Breast epithelium (tissue), 3 donors: ENCODE measurements around the gene RNF11.

Source experiments
- CTCF ChIP-seq, 3 donors: fragments of 450-650 bp; IDR thresholded peaks; one replicate each; pipeline ENCODE4 v1.5.1; 2016 to 2017; ENCODE audit warnings: antibody characterized with exemption in 3 of 3, mild to moderate bottlenecking in 3 of 3, moderate library complexity in 3 of 3
- POLR2A ChIP-seq: fragments of 450-650 bp; IDR thresholded peaks from one replicate; pipeline ENCODE4 v1.6.1; 2016; ENCODE audit warnings: antibody characterized with exemption, mild to moderate bottlenecking, moderate library complexity
- POLR2AphosphoS5 ChIP-seq, 3 donors: sonication (generic); formaldehyde crosslinking; IDR thresholded peaks; one replicate each; pipeline ENCODE4 v1.6.1; 2017; ENCODE audit warnings: antibody characterized with exemption in 3 of 3

GRCh38 chr1:51237351-51238033 is 1.4 kb downstream of the RNF11 start:
- TF ChIP-seq CTCF (IDR thresholded peaks at IDR 0.05) = no peak
- TF ChIP-seq POLR2AphosphoS5 (IDR thresholded peaks at IDR 0.05) = no peak
- TF ChIP-seq POLR2A = no peak
